Esophagus muscularis mucosa (tissue), 4 donors: ENCODE data around the gene INTS13. TPM values are rescaled to one million over a fixed set of nuclear protein-coding genes. Genes with fewer than 3 reads are reported as not detected.

Experiments
- DNase-seq: peaks from one replicate; pipeline ENCODE4 v3.0.0-alpha.2; 2017; ENCODE audit errors: extremely low spot score
- H3K27ac ChIP-seq, 4 donors: fragments of 200-600 bp; sonication (generic); replicated peaks in 1 of 4; 1 replicate in 3 of 4; 2 replicates in 1 of 4; pipeline ENCODE4 v1.5.1; 2016 to 2019; ENCODE audit warnings: mild to moderate bottlenecking in 1 of 4
- H3K27me3 ChIP-seq, 4 donors: fragments of 200-600 bp; sonication (generic); one replicate each; pipeline versions ENCODE4 v1.5.1 to v1.6.0; 2016 to 2019
- H3K36me3 ChIP-seq, 4 donors: fragments of 200-600 bp; sonication (generic); one replicate each; pipeline ENCODE4 v1.5.1; 2016 to 2019
- H3K4me1 ChIP-seq, 4 donors: fragments of 200-600 bp; sonication (generic); one replicate each; pipeline ENCODE4 v1.5.1; 2016 to 2019
- H3K4me3 ChIP-seq, 4 donors: fragments of 200-600 bp; sonication (generic); 1 replicate in 2 of 4; 2 replicates in 2 of 4; pipeline ENCODE4 v1.5.1; 2016 to 2019; ENCODE audit warnings: mild to moderate bottlenecking in 4 of 4, moderate library complexity in 1 of 4
- H3K9me3 ChIP-seq, 4 donors: fragments of 200-600 bp; sonication (generic); 1 replicate in 3 of 4; 2 replicates in 1 of 4; pipeline ENCODE4 v1.5.1; 2016 to 2019
- EP300 ChIP-seq: sonication (generic); formaldehyde crosslinking; IDR thresholded peaks from one replicate; pipeline ENCODE4 v1.6.1; 2017; ENCODE audit warnings: antibody characterized with exemption
- POLR2A ChIP-seq: fragments of 450-650 bp; IDR thresholded peaks from one replicate; pipeline ENCODE4 v1.6.1; 2017; ENCODE audit warnings: antibody characterized with exemption, moderate library complexity, mild to moderate bottlenecking, low read depth
- POLR2AphosphoS5 ChIP-seq, 2 donors: sonication (generic); formaldehyde crosslinking; IDR thresholded peaks; one replicate each; pipeline ENCODE4 v1.6.1; 2017; ENCODE audit warnings: antibody characterized with exemption in 2 of 2
- WGBS: methylation state at CpG from one replicate; pipeline ENCODE4 v1.1.5; 2018; 5-methylcytosine and 5-hydroxymethylcytosine counted together
- intact Hi-C: fragments of 100-400 bp; cut with DNase I; formaldehyde crosslinking; loops from one replicate; pipeline ENCODE4 v1.15.1; 2023
- total RNA-seq, 4 donors: library from RNA; depleted of rRNA; stranded (reverse); fragments of >200 nt; gene quantifications; one replicate each; pipeline versions ENCODE4 v1.1.0 to v1.2.1, GENCODE V29; 2016
- TF ChIP-seq, protein P1 (sequence below), 3 experiments: fragments of 200-600 bp in 2 of 3; fragments of 450-650 bp in 1 of 3; sonication (generic) in 2 of 3; IDR thresholded peaks; one replicate each; pipeline ENCODE4 v1.5.1; 2017 to 2019; ENCODE audit warnings: antibody characterized with exemption in 3 of 3, mild to moderate bottlenecking in 2 of 3, moderate library complexity in 1 of 3

The INTS13 gene
- total RNA-seq, 4 donors from 2014 or later: 14.2 to 24.9 (median 22.7) TPM

DNA sequence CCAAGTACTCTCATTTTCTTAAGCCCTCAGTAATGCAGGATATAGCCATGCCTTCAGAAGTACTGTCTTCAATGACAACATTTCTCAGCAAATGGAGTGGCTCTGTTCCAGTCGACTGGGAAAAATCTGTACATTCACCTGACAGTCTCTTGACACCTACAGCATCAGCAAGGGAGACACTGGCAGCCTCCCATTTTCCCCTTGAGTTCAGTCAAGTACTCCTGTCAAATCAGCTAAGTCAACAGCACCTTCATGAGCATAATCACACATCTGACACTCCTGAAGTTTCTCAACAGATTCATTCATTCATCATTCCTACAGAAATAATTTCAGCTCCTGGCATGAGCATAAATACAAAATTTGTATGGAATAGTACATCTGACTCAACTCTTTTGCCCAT, 46.1 kb downstream of the INTS13 start:
- Histone ChIP-seq H3K9me3 (no peaks in the 10 kb centered on the region), H3K4me3 (no peak overlapping the region), H3K27me3 (no peaks in the 10 kb centered on the region), H3K27ac (no peak overlapping the region), H3K36me3 (peaks cover 0 to 7% (median 0%) of the 10 kb centered on the region in 4 donors), H3K4me1 (no peaks in the 10 kb centered on the region)
- TF ChIP-seq POLR2AphosphoS5 (IDR thresholded peaks at IDR 0.05): no peak
- no peak for TF ChIP-seq EP300
- TF ChIP-seq POLR2A: no peak
- TF ChIP-seq, protein P1, sequence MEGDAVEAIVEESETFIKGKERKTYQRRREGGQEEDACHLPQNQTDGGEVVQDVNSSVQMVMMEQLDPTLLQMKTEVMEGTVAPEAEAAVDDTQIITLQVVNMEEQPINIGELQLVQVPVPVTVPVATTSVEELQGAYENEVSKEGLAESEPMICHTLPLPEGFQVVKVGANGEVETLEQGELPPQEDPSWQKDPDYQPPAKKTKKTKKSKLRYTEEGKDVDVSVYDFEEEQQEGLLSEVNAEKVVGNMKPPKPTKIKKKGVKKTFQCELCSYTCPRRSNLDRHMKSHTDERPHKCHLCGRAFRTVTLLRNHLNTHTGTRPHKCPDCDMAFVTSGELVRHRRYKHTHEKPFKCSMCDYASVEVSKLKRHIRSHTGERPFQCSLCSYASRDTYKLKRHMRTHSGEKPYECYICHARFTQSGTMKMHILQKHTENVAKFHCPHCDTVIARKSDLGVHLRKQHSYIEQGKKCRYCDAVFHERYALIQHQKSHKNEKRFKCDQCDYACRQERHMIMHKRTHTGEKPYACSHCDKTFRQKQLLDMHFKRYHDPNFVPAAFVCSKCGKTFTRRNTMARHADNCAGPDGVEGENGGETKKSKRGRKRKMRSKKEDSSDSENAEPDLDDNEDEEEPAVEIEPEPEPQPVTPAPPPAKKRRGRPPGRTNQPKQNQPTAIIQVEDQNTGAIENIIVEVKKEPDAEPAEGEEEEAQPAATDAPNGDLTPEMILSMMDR (IDR thresholded peaks at IDR 0.05): no peak
- 56% methylated on average over 1 of the region's 1 CpG for WGBS
- intact Hi-C loops: no loop called here
- no peak for DNase-seq

DNA sequence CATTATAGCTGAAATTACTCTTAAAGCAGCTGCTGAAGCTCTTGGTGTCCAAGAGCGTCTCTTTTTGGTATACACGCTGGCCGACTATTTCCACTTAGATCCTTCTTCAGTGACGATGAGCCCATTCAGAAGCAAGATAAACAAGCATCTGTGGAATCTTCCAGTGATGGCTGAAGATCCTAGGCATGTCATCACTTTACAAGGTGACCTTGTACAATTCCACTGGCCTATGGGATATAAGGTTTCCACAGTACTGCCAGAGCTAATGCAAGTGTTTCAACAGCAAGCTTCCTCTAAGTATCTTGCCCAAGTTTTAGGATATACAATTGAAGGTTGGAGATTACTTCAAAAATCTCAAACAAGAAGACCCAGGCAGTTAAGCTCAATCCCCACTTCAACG, 47.0 kb downstream of the INTS13 start:
- H3K36me3 ChIP-seq: no peaks in the 10 kb centered on the region
- TF ChIP-seq, protein P1 (IDR thresholded peaks at IDR 0.05): no peak
- TF ChIP-seq EP300 (no peak), POLR2A (no peak), POLR2AphosphoS5 (IDR thresholded peaks at IDR 0.05) (no peak)
- DNase-seq: no peak
- no peaks in the 10 kb centered on the region for H3K27me3 ChIP-seq
- H3K27ac ChIP-seq: no peak overlapping the region
- H3K4me3 ChIP-seq: no peak overlapping the region
- no peaks in the 10 kb centered on the region for H3K4me1 ChIP-seq
- H3K9me3 ChIP-seq: no peaks in the 10 kb centered on the region
- intact Hi-C loops: no loop called here
- WGBS: 93% methylated on average over 5 of the region's 5 CpGs

DNA sequence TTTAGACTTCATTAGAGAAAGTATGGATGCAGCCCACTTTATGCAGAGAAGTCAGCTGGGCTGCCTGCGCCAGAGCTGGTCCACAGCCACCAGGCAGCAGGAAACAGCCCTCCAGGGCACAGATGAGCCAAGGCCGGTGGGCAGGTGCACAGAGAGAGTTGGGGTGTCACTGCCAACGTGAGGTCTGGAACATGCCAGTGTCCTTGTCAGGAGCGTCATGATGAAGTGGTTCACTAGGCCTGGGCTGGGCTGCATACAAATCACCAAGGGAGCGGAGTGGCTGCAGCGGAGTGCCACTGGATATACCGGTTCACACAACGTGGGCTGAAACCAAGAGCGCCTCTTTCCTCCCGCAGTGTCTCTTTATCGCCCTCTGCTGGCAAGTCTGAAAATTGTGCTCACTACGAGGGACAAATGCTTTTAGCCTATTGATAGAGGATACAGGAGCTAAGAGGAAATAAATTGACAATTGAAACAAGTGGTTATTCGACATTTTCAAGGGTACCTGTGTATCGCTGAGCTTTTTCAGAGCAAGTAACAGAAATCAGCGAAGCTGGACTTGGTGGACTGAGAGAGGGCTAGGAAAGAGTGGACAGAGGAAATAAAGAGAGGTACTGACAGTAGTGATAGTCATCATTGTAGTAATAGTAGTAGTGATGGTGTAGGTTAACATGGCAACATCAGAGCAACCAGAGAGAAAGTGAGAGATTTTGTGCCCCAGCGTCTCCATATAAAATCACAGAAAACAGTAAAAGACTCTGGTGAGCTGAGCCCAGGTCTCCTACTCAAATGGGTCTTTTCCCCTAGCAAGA, 52.8 kb downstream of the INTS13 start:
- H3K36me3 ChIP-seq: no peaks in the 10 kb centered on the region
- H3K4me3 ChIP-seq: peak overlapping the region in 1 of 4 donors; percentile 15
- H3K4me1 ChIP-seq: peaks cover 3 to 9% (median 5%) of the 10 kb centered on the region in 4 donors
- WGBS: 12% methylated on average over 13 of the region's 16 CpGs
- H3K27me3 ChIP-seq: no peaks in the 10 kb centered on the region
- intact Hi-C loops: loop anchor here (1.0 to 10.0 kb wide), 2 partner anchors 31 to 50 kb away; partner anchors contain the start of gene ITPR2
- no peak overlapping the region for H3K27ac ChIP-seq
- H3K9me3 ChIP-seq: no peaks in the 10 kb centered on the region
- TF ChIP-seq POLR2AphosphoS5 (IDR thresholded peaks at IDR 0.05) (peak in 1 of 2 donors; percentile 48), POLR2A (no peak), EP300 (no peak)
- TF ChIP-seq, protein P1 (IDR thresholded peaks at IDR 0.05): peak in 2 of 3 experiments; percentile 88 to 94
- peak; percentile 95 for DNase-seq

DNA sequence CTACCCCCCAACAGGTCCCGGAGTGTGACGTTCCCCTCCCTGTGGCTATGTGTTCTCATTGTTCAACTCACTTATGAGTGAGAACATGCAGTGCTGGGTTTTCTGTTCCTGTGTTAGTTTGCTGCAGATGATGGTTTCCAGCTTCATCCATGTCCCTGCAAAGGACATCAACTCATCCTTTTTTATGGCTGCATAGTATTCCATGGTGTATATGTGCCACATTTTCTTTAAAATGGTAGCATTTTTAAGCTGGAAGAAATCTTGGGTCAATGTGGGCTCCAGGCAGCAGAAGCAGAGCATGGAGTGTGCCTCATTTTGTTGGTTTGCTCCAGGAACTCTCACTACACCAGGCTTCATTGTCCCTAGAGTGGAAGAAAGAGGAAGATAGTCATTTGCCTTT, 57.2 kb downstream of the INTS13 start:
- 90% methylated on average over 2 of the region's 2 CpGs for WGBS
- H3K36me3 ChIP-seq: no peaks in the 10 kb centered on the region
- no peaks in the 10 kb centered on the region for H3K9me3 ChIP-seq
- DNase-seq: peak; percentile 39
- no peak for TF ChIP-seq POLR2AphosphoS5 (IDR thresholded peaks at IDR 0.05)
- no peak for TF ChIP-seq EP300
- TF ChIP-seq, protein P1 (IDR thresholded peaks at IDR 0.05): no peak
- no peak for TF ChIP-seq POLR2A
- intact Hi-C loops: loop anchor here (10.0 kb wide), 1 partner anchor 46 kb away; the partner anchor contains the start of gene ITPR2
- no peaks in the 10 kb centered on the region for H3K27me3 ChIP-seq
- peaks cover 21 to 25% (median 23%) of the 10 kb centered on the region in 4 donors for H3K4me1 ChIP-seq
- H3K4me3 ChIP-seq: no peak overlapping the region
- no peak overlapping the region for H3K27ac ChIP-seq
